Activated CD4-positive, alpha-beta T cell treated with anti-CD3 and anti-CD28 coated beads, Interleukin-2, amount 10 ng/mL, durations not matched to agents 24 days and 14 days (primary cell): ENCODE data around the gene LRRC63. TPM values are rescaled to one million over a fixed set of nuclear protein-coding genes. Genes with fewer than 3 reads are reported as not detected.

Experiments used
- DNase-seq: peaks from one replicate; pipeline ENCODE4 v3.0.0; 2022
- H3K27ac Mint-ChIP-seq: one replicate; pipeline ENCODE4 v1.8.0; 2022; ENCODE audit warnings: mild to moderate bottlenecking, mixed read lengths
- H3K27me3 Mint-ChIP-seq: one replicate; pipeline ENCODE4 v1.8.0; 2022; ENCODE audit warnings: mixed read lengths
- H3K36me3 Mint-ChIP-seq: one replicate; pipeline ENCODE4 v1.8.0; 2022; ENCODE audit warnings: low read depth, mild to moderate bottlenecking, mixed read lengths
- H3K4me1 Mint-ChIP-seq: one replicate; pipeline ENCODE4 v1.8.0; 2021; ENCODE audit warnings: mixed read lengths
- H3K4me3 Mint-ChIP-seq: one replicate; pipeline ENCODE4 v1.8.0; 2022; ENCODE audit warnings: mild to moderate bottlenecking, moderate library complexity, mixed read lengths
- H3K9me3 Mint-ChIP-seq: one replicate; pipeline ENCODE4 v1.8.0; 2021; ENCODE audit warnings: mixed read lengths
- intact Hi-C: fragments of 100-400 bp; cut with micrococcal nuclease; formaldehyde crosslinking; loops from one replicate; pipeline ENCODE4 v1.15.1; 2023
- total RNA-seq: library from RNA; stranded (reverse); gene quantifications from 2 replicates; pipeline ENCODE4 v1.2.3, GENCODE V29; 2022

Gene LRRC63
- total RNA-seq, 1 donor from 2014 or later, result 0.26 TPM

DNA sequence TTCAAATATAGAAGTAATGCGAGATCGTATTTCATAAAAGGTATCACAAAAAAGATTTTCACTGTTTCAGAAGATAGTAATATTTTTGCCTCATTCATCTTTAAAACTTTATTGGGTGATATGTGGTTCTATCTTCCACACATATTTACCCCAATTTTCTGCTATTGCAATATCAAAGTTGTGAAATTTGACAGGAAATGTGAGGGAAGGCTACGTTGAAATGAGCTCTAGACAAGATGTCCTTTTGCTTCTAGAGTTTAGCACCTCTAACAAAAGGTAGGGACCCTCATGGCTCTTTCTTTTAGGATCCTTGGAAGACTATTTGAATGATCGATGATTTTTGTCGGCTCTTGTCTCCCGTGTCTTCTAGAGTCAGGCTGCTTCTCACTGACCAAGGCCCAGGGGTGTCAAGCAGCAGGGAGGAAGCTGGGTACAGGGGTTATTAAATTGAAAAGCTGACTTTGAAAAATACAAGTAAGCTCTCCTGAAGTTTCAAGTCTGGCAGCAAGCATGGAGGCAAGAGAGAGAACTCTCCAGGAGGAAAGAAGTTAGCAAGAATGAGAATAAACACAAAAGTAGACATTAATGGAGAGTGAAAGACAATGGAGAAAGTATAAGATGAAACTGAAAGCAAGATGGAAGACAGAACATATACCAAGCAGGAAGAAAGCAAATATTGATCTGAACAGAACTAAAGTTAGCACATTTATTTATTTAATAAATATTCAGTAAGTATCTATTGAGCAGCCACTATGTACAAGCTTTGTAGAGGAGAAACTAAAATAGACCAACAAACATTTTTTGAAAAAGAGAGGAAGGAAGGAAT, 101.9 kb downstream of the LRRC63 start:
- peak overlapping the region; percentile 65 for H3K4me3 Mint-ChIP-seq
- intact Hi-C loops, result no loop called here
- H3K27ac Mint-ChIP-seq, result peak overlapping the region; percentile 80
- no peaks in the 10 kb centered on the region for H3K27me3 Mint-ChIP-seq
- peaks cover 45% of the 10 kb centered on the region for H3K36me3 Mint-ChIP-seq
- H3K9me3 Mint-ChIP-seq, result peaks cover 26% of the 10 kb centered on the region
- peak; percentile 60 for DNase-seq
- peaks cover 15% of the 10 kb centered on the region for H3K4me1 Mint-ChIP-seq

DNA sequence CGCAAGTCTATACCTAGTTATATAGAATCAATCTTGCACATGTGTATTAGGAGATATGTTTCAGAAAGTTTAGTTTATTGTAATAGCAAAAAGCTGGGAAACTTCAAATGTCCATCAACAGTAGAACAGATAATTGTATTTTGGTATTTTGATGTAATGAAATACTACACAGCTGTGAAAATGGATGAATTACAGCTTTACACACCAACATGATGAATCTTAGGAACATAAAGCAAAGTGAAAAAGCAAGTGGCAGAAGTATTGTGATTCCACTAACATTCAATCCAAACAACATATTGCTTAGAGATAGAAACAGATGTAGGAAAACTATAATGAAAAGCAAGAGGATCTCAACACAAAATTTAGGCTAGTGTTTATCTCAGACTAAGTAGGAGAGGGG, 102.9 kb downstream of the LRRC63 start:
- Mint-ChIP-seq H3K27ac (no peak overlapping the region), H3K4me3 (no peak overlapping the region), H3K4me1 (peaks cover 15% of the 10 kb centered on the region), H3K36me3 (peaks cover 41% of the 10 kb centered on the region), H3K27me3 (no peaks in the 10 kb centered on the region), H3K9me3 (peaks cover 22% of the 10 kb centered on the region)
- DNase-seq, result no peak
- intact Hi-C loops, result no loop called here

DNA sequence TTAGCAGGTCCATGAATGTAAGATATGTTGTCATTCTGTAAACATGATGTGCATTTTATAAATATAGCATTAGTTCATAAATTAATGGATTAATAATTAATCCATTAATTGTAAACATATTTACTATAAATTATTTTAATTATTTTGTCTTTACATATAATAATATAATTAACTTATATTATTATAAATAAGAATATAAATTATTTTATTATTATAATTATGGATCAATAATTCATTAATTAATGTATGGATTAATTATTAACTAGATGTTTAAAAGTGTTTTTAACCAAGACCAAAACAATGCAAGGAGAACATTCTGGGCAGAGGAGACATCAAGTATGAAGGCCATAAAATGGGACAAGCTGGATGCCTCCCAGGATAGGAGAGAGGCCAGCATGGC, 103.3 kb downstream of the LRRC63 start:
- intact Hi-C loops, result no loop called here

GRCh38 chr13:46315491-46316075, 103.9 kb downstream of the LRRC63 start:
- Mint-ChIP-seq H3K27me3 (no peaks in the 10 kb centered on the region), H3K27ac (no peak overlapping the region), H3K36me3 (peaks cover 38% of the 10 kb centered on the region), H3K9me3 (peaks cover 16% of the 10 kb centered on the region), H3K4me1 (peaks cover 17% of the 10 kb centered on the region), H3K4me3 (no peak overlapping the region)
- intact Hi-C loops, result no loop called here
- peak; percentile 52 for DNase-seq

More for the DNA sequence above, 103.3 kb downstream of the LRRC63 start:
- peaks cover 38% of the 10 kb centered on the region for H3K36me3 Mint-ChIP-seq
- H3K27ac Mint-ChIP-seq, result no peak overlapping the region
- DNase-seq, result no peak
- H3K9me3 Mint-ChIP-seq, result peaks cover 17% of the 10 kb centered on the region
- H3K4me3 Mint-ChIP-seq, result no peak overlapping the region
- no peaks in the 10 kb centered on the region for H3K27me3 Mint-ChIP-seq
- H3K4me1 Mint-ChIP-seq, result peaks cover 13% of the 10 kb centered on the region

GRCh38 chr13:46317120-46317519, 105.4 kb downstream of the LRRC63 start:
- Mint-ChIP-seq H3K27ac (no peak overlapping the region), H3K4me3 (no peak overlapping the region), H3K4me1 (peaks cover 30% of the 10 kb centered on the region), H3K36me3 (peaks cover 28% of the 10 kb centered on the region), H3K9me3 (peaks cover 12% of the 10 kb centered on the region), H3K27me3 (no peaks in the 10 kb centered on the region)
- intact Hi-C loops, result no loop called here
- DNase-seq, result no peak

DNA sequence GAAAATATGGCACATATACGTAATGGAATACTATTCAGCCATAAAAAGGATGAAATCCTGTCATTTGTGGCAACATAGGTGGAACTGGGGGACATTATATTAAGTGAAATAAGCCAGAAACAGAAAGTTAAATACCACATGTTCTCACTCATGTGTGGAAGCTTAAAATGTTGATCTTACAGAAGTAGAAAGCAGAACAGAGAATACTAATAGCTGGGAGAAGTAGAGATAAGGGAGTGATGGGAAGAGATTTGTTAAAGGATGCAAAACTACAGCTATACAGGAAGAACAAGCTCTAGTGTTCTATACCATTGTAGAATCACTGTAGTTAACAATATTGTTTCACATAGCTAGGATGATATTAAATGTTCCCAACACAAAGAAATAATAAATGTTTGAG, 107.3 kb downstream of the LRRC63 start:
- Mint-ChIP-seq H3K4me3 (no peak overlapping the region), H3K4me1 (peaks cover 25% of the 10 kb centered on the region), H3K27me3 (no peaks in the 10 kb centered on the region), H3K9me3 (peaks cover 8% of the 10 kb centered on the region), H3K27ac (no peak overlapping the region), H3K36me3 (peaks cover 20% of the 10 kb centered on the region)
- DNase-seq, result no peak
- intact Hi-C loops, result no loop called here

DNA sequence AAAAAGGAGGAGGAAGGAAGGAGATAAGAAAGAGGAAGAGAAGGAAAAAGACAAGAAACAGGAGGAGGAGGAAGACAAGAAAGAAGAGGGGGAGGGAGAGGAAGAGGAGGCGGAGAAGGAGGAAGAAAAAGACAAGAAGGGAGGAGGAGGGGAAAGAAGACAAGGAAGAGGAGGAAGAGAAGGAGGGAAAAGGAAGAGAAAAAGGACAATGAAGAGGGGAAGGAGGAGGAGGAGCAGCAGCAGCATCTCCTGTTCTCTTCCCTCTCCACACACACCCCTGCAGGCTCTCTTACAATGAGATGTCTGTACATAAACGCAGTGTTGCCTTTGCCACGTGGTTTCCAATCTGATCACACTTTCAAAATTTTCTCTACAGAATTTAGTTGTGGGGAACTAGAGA, 108.7 kb downstream of the LRRC63 start:
- peaks cover 1% of the 10 kb centered on the region for H3K9me3 Mint-ChIP-seq
- peak overlapping the region; percentile 93 for H3K27ac Mint-ChIP-seq
- no peaks in the 10 kb centered on the region for H3K27me3 Mint-ChIP-seq
- peaks cover 11% of the 10 kb centered on the region for H3K36me3 Mint-ChIP-seq
- H3K4me1 Mint-ChIP-seq, result peaks cover 21% of the 10 kb centered on the region
- DNase-seq, result no peak
- H3K4me3 Mint-ChIP-seq, result peak overlapping the region; percentile 88
- intact Hi-C loops, result loop anchor here (2.0 to 10.0 kb wide), 8 partner anchors 20 to 810 kb away; partner anchors contain the start of genes LCP1 and LRRC63

DNA sequence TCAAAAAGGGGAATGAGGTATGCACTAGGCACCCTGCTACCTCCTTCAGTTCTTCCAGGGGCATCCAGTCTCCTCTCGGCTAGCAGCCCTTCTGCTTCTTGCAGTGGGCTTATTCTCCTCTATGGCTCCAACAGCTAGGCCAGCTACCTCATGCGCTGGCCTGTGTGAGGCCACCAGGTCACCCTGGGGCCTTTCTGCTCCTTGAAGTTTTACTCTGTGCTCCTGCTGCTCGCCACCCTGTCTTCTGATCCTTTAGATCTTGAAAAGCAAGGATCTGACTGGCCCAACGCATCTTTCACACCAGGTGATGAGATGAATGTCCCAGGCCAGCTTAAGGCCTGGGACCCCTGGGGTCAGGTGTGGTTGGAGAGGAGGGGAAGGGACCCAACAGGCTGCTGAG, 109.1 kb downstream of the LRRC63 start:
- Mint-ChIP-seq H3K9me3 (no peaks in the 10 kb centered on the region), H3K4me1 (peaks cover 19% of the 10 kb centered on the region), H3K27me3 (no peaks in the 10 kb centered on the region), H3K27ac (peak overlapping the region; percentile 93), H3K4me3 (peak overlapping the region; percentile 88), H3K36me3 (peaks cover 7% of the 10 kb centered on the region)
- intact Hi-C loops, result loop anchor here (1.0 to 10.0 kb wide), 9 partner anchors 20 to 810 kb away; partner anchors contain the start of genes LCP1 and LRRC63
- peak; percentile 60 for DNase-seq

DNA sequence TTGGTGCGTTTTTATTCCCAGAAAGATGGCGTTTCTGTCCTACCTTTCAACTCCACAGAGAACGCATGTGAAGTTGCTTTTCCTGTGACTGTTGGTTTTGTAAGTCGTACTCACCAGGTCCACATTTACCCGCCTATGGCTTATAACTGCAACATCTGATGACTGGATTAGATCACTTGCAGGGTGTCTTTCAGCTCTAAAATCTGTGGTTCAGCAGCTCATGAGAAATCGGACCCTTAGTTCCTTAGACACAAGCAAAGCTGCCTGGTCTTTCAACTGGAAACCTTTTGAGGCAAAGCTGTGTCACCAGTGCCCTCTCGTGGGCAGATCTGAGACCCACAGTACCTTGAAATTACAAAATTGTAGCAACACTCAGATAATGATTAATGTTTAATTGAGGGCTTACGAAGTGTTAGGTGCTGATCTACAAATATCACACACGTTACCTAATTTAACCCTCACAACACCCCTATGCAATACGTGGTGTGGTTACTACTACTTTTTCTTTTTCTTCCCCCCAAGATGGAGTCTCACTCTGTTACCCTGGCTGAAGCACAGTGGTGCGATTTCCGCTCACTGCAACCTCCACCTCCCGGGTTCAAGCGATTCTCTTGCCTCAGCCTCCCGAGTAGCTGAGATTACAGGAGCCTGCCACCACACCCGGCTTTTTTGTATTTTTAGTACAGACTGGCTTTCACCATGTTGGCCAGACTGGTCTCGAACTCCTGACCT, 109.9 kb downstream of the LRRC63 start:
- H3K4me3 Mint-ChIP-seq, result peak overlapping the region; percentile 88
- intact Hi-C loops, result loop anchor here (1.0 to 10.0 kb wide), 9 partner anchors 19 to 811 kb away; partner anchors contain the start of genes LCP1 and LRRC63
- peaks cover 24% of the 10 kb centered on the region for H3K4me1 Mint-ChIP-seq
- no peaks in the 10 kb centered on the region for H3K27me3 Mint-ChIP-seq
- H3K36me3 Mint-ChIP-seq, result peaks cover under 1% of the 10 kb centered on the region
- peak overlapping the region; percentile 93 for H3K27ac Mint-ChIP-seq
- peak; percentile 91 for DNase-seq
- H3K9me3 Mint-ChIP-seq, result no peaks in the 10 kb centered on the region

- intact Hi-C loops, result loop anchor here (5.0 to 10.0 kb wide), 5 partner anchors 38 to 703 kb away; partner anchors contain the start of gene LRRC63
- DNase-seq, result no peak
- Mint-ChIP-seq H3K9me3 (no peaks in the 10 kb centered on the region), H3K27me3 (no peaks in the 10 kb centered on the region), H3K36me3 (no peaks in the 10 kb centered on the region), H3K27ac (no peak overlapping the region), H3K4me1 (peaks cover 34% of the 10 kb centered on the region), H3K4me3 (no peak overlapping the region)
Observed at GRCh38 chr13:46324976-46325375, 113.2 kb downstream of the LRRC63 start.

Other genes starting within 250 kb of the LRRC63 start
- gene ZC3H13, start 159.2 kb upstream of the LRRC63 start, total RNA-seq, result 56.1 and 58.8 TPM in 2 replicates
- not detected in 2 replicates for gene CPB2, start 106.9 kb upstream of the LRRC63 start, total RNA-seq
- gene LCP1, start 29.8 kb upstream of the LRRC63 start, total RNA-seq, result 758 and 792 TPM in 2 replicates
- gene RUBCNL, start 175.3 kb downstream of the LRRC63 start, total RNA-seq, result 1.5 TPM in 2 replicates